NOMO-1 treated with DMSO at 0.1 percent for 48 hours (cell line): ENCODE measurements around the gene SSH2.
"Not testable (repeated sequence)": the region's sequence is repeated elsewhere in the genome, so short reads cannot be mapped to it uniquely, and the experiment has no call there.

Experiments used
- DNase-seq: peaks from one replicate; lab custom pipeline; 2025; ENCODE audit not compliant: unreplicated experiment; lab: John Stamatoyannopoulos, UW

SSH2 gene

DNA sequence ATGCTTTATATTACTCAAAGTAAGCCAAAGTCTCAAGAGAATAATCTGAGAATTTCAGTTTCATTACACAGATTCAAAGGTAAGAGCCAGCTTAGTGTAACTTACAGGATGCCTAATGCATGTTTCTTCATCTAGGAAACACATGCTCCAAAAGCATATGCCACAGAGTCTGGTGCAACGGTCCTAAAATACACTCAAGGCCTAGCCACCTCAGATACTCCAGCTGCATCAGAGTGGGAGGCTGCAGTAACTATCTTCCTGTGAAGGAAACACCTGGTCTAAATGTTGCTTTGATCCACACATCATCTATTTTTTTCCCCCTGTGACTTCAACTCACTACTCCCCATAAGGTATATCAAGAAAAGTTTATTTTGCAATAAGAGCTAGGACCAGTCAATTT lies 255.7 kb downstream of the SSH2 start:
- no peak for DNase-seq

DNA sequence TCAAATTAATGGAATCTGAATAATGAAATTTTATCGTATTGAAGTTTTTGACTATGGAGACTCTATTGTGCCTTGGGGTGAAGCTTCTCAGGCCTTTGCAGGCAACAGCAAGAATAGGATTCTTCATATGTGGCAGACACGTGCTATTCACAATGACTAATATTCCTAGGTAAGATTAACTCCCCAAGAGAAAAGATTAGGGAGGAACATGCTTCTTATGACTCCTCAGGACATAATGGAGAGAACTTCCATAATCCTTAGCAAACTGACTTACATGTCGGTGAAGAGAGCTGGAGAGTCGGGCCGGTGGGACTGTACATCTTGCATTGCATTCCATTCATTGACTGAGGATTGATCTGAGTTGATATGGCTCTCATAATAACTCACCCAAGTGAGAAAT lies 258.4 kb downstream of the SSH2 start:
- DNase-seq, result no peak

DNA sequence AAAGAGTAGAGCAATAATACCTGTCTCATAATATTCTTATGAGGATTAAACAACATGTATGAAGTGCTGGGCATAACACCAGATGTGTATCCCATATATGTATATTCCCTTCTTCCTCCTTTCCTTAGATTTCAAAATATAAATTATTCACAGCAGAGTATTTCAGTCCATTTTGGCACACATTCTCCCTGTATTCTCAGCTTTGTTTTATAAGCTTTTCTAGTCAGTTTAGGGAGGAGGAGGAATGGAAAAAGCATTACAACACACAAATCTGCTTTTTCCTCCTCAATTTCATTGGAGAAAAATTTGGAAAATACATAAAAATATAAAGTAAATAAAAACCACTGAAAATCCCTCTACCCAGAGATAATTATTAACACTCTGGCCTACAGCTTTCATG lies 260.8 kb downstream of the SSH2 start:
- DNase-seq, result no peak

DNA sequence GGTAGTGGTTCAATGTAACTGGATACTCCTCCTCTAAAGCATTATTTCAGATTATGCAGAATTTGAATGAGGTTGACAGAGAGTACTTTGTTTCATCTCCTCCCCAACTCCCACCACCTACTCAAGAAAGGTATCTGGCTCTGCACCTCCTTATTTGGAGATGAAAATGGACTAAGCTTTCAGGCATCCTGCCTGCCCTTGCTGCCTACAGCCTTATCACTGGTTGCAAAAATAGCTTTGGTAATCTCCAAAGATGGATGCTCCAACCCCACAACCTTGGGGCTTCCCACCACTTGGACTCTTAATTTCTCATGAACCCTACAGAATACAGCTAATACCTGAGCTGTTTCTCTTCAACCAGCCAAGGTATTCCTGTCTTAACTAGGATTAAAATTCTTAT lies 262.1 kb downstream of the SSH2 start:
- DNase-seq, result no peak

DNA sequence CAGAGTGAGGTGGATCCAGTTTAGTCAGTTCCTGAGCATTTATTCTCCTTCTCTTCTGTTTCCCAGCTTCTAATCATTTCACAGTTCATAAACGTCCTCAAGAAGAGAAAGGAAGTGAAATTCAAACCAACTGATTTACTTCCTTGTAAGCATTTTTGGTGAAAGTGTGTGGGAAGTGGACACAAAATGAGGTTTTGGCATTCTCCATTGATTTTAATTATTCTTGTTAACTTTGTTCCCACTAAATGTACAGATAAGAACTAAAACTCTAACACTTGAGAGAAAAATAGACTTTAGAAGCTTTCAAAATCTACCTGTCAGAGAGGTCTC lies 264.6 kb downstream of the SSH2 start:
- DNase-seq, result peak; percentile 59

DNA sequence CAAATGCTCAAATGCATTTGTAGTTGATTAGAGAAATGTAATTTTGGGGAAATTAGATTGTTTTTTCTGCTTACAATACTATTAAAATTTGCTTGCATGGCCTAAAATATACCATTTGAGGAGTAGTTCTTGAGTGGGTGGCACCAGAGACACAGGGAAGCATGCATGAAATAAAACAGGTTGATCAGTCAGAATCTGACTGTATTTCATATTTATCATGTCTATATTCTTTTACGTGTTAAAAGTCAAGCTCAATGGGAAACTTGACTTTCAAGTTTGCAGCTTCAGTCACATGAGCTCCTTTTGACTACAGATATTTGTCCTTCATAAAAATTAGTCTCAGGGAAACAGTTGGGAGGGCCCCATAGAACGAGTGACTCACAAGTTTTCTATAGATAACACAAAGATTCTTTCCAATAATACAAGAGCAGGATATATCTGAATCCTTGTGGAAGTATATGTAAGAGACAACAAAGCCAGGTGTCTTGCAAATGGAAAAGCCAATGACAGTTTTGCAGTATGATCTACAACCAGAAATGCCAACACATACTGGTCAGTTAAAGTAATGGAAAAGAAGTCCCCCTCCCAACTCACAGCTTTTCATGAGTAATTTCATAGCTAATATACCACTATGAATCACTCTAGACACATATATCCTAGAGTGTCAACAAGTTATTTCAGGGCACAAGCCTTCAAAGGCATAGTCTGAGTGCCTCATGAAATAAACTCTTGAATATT lies 265.1 kb downstream of the SSH2 start:
- DNase-seq, result peak; percentile 59

DNA sequence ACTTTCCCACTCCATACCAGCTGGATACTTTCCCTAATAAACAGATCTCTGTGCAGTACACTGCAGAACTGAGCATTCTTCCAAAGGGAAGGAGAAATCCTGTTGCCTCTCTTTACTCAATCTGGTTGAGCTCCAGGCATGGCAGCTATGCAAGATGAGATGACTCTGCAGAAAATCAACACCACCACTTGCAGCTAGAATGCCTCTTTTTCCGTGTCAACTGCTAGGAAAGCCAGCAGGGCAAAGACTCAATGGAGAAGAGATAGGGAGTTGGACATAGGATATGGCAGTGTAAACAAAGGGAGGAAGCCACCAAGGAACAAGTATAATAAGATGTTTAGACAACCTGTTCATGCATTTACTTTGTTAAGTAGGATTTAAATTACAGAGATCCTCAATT lies 266.9 kb downstream of the SSH2 start:
- DNase-seq, result no peak

DNA sequence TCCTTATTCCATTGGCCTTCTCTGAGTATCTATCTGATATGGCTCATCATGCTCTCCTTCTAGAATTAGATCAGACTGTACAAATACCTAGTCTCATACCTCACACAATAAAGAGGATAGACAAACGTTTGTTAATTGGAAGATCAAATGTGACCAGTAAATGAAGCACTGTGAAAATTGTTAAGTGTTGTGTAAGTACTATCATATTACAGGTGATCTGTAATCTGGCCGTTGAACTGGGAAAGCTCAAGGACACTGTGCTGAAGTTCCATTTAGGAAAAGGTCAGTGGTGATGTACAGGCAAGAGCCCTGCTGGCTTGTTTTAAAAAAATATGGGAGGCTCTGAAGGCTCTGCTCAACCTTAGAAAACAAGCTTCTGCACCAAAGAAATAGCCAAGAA lies 268.8 kb downstream of the SSH2 start:
- no peak for DNase-seq

DNA sequence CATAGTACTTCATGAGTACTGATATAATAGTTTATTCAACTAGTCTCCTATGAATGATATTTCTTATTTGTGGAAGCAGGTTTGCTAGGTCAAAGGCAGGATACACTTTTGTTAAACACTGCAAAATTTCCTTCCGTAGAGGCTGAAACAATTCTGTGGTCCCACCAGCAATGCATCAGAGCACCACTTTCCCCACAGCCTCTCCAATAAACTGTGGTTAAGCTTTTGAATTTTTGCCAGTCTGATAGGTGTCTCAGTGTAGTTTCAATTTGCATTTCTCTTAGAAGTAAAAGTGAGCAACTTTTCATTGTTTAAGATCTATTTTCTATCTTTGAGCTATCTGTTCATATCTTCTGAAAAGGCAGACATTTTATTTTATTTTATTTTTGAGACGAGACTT lies 270.9 kb downstream of the SSH2 start:
- no peak for DNase-seq

DNA sequence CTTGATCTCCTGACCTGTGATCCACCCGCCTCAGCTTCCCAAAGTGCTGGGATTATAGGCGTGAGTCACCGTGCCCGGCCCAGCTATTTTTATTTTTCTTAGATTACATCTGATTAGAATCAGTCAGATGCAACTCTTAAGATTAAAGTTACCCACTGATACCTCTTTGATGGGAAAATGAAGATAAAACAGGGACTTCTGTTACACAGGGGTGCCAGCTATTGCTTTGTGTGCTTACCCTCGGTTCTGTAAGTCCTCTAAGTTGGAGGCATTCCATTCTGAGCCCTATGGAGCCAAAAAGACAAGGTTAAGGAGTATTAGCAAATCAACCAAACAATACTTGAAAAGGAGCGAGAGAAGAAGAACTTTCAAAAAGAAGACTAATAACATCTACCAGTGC lies 274.7 kb downstream of the SSH2 start:
- no peak for DNase-seq

DNA sequence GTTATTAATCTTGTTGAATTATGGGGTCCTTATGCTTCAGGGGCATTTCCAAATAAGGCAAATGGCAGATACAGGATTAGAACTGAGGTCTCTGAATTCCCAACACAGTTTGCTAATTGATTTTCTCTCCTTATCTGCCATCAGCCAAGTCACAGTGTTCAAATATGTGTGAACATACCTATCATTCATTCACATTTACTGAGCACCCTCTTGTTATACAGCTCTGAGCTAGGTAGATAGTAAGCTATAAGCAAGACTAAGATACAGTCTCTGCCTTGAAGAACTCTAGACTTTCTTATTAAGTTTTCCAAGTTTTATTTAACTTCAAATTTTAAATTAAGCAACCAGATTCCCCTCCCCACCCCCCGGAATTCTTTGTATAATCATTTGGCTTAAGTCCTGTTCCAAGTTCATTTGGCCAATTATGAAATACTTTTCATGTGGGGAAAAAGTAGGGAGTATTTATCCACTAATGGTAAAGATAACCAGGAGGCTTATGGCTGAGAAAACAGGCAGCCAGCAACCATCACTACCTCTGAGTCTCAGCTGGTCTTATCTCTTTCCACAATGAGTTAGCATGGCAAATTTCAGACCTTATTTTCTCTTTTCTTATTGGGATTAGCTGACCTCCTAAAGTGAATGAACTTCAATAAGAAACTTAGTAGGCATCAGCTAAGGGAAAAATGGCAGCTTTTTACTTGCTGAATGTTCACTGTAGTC lies 275.9 kb downstream of the SSH2 start:
- DNase-seq, result no peak

DNA sequence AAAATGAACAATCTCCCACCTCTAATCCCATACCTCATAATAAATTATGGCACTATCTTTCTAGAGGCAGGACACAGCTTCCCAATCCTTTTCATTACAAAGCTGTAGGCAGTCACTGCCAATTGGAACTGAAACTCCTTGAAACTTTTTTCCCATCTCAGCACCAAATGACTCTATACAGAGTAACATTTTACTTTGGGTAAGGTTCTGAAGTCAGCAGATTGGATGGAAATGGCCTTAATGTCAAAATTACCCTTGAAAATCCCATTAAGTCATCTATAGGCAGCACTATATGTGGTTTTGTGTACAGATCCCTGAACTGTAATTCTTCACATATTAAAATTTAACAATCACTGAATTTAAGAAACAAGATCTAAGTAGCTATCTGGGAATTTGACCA lies 277.1 kb downstream of the SSH2 start:
- DNase-seq, result no peak

DNA sequence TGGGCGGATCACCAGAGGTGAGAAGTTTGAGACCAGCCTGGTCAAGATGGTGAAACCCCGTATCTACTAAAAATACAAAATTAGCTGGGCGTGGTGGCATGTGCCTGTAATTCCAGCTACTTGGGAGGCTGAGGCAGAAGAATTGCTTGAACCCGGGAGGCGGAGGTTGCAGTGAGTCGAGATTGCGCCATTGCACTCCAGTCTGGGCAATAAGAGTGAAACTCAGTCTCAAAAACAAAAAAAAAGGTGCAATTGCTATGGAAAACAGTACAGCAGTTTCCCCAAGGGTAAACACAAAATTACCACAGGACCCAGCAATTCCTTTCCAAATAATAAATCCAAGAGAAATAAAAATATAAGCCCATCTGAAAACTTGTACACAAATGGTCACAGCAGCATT lies 278.1 kb downstream of the SSH2 start:
- DNase-seq, result not testable (repeated sequence)

DNA sequence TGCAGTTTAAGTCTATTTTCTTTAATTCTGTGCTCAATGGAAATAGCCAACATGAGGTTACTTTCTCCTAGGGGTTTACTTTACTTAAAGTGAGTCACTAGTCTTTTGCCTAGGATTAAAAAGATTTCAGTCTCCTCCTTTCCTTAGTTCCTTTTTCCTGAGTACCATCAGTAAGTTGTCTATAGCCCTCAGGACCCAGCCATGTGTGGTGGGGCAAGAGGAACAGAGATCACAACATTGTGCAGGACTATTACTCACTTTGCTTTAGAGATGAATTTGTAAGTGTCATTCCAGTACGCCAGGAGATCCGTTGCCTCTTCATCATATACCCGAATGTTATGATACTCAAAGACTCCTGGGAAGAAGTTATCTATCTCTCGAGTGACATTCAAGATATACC lies 279.6 kb downstream of the SSH2 start:
- DNase-seq, result no peak

DNA sequence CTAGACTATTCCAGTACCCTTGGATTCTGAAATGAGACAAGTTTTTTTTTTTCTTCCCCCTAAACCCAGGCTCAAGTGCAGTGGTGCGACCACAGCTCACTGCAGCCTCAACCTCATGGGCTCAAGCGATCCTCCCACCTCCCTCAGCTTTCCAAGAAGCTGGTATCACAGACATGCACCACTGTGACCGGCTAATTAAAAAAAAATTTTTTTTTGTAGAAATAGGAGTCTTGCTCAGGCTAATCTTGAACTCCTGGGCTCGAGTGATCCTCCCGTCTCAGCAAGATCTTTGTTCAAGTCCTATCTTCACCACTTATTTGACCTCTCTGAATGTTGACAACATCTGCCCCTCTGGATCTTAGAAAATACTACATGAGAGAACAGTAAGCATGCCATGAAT lies 280.7 kb downstream of the SSH2 start:
- DNase-seq, result no peak

DNA sequence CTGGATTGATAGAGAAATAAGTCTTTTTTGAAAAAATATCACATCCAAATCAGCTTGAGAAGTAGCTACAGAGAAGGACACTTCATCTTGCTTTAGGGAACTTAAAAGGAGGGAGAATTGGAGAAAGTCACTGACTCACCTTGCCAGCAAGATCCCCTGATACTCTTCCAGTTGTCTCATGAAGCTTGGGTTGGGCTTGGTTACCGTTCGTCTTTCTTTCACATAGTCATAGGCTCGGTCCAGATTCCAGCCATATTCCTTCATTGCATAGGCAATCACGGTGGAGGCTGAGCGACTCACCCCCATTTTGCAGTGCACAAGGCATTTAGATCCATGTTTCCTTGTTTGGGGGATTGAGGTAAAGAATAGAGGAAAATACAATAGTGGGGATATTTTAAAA lies 282.0 kb downstream of the SSH2 start:
- DNase-seq, result no peak

DNA sequence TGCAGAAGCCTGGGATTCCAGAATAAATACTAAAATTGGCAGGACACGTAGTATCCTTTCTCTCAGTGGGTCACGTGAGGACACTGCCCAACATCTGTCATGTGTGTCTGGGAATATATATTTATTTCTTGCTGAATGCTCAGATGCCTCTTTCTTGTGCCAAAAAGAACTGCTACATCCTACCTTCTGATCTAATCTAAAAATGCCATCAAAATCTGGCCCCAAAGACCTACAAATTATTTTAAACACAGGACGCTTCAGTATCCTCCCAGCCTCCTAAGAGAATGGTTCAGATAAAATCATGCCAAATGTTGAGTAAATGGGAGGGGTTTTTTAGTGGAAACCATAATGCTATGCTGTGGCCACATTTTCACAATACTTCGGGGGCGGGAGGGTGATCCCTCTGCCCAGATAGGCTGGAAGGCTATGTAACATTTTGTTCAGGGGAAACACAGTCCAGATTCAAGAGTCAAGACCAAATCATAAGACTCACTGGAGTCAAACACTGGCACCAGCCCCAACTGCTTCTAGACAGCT lies 284.4 kb downstream of the SSH2 start:
- DNase-seq, result no peak

DNA sequence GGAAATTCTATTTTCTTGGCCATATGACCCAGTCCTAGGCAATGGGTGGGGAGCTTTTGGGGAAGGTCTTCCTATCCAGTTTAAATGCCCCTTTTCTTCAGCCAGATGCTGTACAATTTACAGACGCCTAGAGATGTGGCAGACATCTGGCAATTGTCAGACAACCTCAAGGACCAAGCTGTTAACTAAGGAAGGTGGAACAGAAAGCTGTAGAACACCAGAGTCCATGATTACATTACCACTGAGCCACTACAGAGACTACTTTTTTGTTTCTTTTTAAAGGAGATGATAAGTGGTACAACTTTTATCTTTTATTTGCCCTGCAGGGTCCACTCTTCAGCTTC lies 286.2 kb downstream of the SSH2 start:
- DNase-seq, result no peak

DNA sequence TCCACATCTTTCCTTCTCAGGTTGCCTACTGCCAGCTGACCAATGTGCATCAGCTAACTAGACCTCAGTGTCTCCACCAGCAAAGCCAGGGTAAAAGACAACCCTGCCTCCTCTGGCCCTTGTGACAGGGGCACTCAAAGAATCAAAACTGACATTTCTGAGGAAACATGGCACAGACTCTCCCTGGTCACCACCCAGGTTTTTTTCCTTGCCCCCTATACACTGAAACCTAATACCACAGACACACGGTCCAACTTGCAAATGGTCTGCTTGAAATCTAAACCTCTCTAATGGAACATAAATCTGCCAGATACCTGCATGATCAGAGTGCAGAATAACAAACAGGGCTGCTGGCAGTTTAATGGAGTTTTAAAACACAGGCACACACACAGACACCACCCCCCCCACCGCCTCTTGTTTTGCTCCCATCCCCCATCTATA lies 287.8 kb downstream of the SSH2 start:
- DNase-seq, result no peak

DNA sequence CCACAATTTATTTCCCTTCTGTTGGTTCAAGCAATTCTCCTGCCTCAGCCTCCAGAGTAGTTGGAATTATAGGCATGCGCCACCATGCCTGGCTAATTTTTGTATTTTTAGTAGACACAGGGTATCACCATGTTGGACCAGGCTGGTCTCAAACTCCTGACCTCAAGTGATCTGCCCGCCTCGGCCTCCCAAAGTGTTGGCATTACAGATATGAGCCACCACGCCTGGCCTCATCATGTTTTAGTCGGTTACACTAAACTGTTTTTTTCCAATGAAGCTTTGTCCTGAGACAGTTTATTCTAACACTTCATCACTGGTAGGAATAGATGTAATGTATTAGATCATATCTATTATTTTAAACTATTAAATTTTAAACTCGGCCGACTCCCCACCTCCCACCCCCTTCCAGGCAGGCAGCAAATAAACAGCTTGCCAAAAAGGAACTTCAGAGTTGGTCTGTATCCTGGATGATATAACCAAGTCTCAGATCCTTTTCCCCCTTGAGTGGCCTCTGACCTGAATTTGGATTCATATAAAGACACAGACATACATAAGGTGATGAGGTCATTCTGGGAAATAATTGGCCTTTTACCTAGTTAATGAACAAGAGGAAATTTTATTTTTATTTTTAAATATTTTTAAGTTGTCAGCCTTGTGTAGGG lies 288.9 kb downstream of the SSH2 start:
- no peak for DNase-seq

DNA sequence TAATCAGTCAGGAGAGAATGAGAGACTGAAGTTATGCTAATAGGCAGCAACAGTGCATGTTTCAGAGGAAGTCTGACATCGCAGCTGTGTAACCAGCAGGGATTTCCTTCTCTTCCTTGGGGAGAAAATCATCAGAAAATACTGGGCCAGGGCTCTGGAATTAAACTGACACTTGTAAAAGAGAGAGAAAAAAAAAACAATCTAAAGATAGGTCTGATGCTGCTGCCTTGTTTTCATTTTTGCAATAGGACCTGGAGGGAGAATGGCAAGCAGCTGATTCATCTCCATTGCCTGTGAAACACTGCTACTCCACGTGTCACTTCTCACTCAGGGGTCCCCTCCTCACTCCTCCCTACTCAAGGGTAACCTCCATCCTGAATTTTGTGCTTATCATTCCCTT lies 289.6 kb downstream of the SSH2 start:
- no peak for DNase-seq

DNA sequence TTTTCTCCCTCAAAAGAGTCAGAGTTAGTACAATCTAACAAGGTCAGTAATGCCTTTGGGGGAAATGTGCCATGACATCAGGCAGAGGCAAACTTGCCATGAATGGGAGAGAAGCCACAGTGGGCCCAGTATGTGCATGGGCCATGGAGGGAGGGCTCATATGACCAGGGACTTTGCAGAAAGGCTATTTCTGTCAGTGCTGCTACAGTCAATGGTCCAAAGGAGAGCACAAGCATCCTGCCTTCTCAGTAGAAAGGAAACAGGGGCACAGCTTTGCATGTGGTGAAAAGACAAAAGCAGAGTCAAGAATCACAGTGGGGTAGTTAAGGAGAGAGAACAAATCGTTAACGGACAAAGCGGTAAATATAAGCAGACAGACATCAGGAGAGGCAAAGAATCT lies 296.1 kb downstream of the SSH2 start:
- no peak for DNase-seq
